PC-3 (cell line): ENCODE data around the gene RRP9.
"Not testable (repeated sequence)": the region's sequence is repeated elsewhere in the genome, so short reads cannot be mapped to it uniquely, and the experiment has no call there.

Experiments used
- EZH2 ChIP-seq: fragments of 300-600 bp; sonication (generic); IDR thresholded peaks from one replicate; pipeline ENCODE4 v1.6.1; 2017; ENCODE audit warnings: antibody characterized with exemption, mild to moderate bottlenecking, low read length; ENCODE audit not compliant: unreplicated experiment
- TF ChIP-seq, protein P1 (sequence below): fragments of 300-600 bp; sonication (generic); conservative IDR thresholded peaks from 2 replicates; pipeline ENCODE4 v1.5.1; 2017; ENCODE audit warnings: antibody characterized with exemption, low read depth, mild to moderate bottlenecking, low read length

DNA sequence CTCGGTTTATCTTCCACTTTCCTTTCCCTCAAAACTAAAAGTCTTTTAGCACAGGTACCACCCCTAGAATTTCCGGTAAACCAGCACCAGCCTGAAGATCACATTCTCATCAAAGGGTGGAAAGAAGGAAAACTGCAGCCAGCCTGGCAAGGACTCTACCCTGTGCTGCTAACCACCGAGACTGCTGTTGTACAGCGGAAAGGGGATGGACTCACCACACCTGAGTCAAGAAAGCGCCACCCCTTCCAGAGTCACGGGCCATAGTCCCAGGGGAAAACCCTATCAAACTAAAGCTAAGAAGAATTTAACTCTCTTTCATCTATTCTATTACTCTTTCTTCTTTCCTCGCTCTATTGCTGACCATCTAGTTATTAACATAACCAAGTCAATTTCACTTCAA lies 41.7 kb downstream of the RRP9 start:
- TF ChIP-seq, protein P1, sequence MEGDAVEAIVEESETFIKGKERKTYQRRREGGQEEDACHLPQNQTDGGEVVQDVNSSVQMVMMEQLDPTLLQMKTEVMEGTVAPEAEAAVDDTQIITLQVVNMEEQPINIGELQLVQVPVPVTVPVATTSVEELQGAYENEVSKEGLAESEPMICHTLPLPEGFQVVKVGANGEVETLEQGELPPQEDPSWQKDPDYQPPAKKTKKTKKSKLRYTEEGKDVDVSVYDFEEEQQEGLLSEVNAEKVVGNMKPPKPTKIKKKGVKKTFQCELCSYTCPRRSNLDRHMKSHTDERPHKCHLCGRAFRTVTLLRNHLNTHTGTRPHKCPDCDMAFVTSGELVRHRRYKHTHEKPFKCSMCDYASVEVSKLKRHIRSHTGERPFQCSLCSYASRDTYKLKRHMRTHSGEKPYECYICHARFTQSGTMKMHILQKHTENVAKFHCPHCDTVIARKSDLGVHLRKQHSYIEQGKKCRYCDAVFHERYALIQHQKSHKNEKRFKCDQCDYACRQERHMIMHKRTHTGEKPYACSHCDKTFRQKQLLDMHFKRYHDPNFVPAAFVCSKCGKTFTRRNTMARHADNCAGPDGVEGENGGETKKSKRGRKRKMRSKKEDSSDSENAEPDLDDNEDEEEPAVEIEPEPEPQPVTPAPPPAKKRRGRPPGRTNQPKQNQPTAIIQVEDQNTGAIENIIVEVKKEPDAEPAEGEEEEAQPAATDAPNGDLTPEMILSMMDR = not testable (repeated sequence)
- not testable (repeated sequence) for TF ChIP-seq EZH2
